GM19438 (cell line): ENCODE results near the gene MRC2.

ENCODE experiments used
- ATAC-seq: cut with Tn5 transposase; IDR thresholded peaks from one replicate; pipeline ENCODE4 v1.9.1; 2021; ENCODE audit warnings: low read depth; ENCODE audit not compliant: unreplicated experiment

Gene MRC2

DNA sequence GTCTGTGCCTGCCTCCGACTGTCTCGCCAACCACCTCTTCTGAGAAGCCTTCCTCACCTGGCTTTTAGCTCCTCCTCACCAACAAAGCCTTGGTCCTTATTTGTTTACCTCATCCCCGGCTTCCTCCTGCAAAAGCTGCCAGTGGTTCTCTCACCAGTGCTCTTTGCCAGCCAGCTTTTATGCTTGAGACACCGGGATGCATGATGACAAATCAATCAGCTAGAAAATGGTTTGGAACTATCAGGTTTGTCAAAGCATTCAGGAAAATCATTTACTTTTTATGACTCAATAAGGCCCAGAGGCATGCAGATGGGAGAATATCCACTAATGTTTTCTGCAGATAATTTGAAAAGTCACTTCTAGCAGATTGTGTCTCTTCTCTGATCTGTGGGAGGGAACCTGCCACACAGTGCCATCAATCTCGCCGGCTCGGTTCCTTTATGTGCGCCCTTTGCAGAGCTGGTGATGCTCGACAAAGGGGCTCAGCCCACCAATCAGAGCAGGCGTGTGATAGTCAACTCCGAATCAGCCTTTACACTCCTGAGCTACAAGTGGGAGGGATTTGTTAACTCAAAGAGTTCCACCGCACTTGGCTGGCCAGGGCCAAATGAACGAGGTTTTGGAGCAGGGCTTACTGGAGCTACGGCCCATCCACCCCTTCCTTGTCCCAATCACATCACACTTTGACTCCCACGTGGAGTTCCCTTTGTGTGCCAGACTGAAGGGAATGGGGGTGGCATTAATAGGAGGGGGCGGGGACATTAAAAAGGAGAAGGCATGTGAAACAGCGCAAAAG lies 85.8 kb downstream of the MRC2 start:
- no peak for ATAC-seq

- ATAC-seq, result no peak
These were observed 86.7 kb downstream of the MRC2 start for GRCh38 chr17:62714016-62714777.

DNA sequence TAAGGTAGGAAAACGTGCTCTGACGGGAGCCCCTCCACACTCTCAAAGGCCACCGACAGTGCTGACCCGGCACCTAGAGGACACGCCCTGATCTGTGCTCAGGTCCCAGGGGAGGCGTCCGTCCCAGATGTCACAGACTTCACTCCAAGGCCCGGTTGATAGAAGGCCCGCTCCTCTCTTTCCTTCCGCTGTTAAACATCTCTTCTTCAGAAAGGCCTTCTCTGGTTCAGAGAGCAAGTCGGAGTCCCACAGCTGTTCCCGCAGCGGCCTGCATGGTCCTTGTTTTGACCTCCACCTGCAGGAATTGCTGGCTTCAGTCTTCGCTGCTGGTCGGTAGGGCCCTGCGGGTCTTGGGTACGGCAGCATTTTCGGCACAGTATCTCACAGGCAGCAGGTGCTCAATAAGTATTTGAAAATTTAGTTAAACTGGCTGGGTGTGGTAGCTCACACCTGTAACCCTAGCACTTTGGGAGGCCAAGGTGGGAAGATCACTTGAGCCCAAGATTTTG lies 88.5 kb downstream of the MRC2 start:
- no peak for ATAC-seq

DNA sequence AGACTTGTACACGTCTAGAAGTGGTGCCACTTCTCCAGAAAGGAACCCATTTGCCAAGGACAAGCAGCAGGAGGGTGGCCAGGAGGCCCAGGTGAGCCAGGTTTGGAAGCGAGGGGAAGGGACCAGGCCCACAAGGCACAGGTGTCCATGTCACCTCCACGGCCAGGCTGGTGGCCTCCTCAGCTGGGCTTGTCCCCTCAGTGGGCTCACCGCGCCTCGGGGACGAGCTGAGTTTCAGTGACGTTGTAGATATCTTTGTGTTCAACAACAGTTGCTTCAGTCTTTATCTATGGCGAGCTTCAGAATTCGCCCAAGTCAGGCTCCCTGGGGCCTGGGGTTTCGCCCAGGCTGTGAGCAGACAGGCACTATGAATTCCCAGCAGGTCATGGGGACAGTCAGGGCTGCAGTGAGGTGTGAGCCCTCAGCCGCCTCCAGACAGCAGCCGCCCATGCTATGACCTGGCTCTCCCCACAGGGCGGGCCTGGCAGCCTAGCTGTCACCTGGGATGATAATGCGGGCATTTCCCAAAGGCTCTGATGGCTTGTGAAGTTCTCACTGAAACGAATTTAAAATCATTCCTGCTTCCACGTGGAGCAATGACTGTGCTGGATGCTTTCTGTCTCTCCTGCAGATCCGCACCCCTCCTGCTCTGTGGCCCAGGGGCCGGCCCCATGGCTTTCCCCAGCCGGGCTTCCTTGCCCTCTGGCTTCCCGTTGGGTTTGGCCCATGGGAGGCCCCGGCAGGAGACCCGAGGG lies 89.5 kb downstream of the MRC2 start:
- no peak for ATAC-seq

DNA sequence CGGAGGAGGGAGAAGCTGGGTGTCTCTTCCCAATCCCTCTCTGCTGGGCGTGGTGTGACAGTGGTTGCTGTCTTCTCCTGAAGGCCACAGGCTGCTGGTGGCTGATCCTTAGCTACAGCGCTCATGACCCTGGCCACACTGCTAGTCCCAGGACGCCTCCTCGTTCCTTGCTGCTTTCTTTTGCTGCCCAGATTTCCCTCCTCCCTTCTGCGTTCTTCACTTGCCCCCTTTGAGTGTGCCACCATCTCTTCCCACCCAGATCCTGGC lies 90.1 kb downstream of the MRC2 start:
- ATAC-seq, result no peak

- no peak for ATAC-seq
These were observed 90.4 kb downstream of the MRC2 start for GRCh38 chr17:62717889-62718288.

DNA sequence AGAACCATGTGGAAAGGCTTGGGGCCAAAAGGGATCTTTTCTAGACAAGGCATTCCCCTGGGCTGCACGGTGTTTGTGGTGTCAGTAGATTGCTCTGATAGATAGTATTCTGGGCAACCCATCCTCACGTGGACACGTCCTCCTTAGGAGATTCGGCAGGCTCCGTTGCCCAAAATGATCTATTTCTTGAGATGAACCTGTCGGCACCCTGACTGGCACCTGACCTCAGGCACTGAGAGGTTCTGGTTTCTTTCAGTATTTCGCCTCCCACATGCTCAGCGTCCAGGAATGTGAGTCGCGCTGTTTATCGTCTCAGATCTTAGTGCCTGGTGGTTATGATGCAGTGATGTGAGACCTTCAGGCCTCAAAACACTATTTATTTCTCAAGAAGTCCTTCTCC lies 91.0 kb downstream of the MRC2 start:
- no peak for ATAC-seq

GRCh38 chr17:62719586-62719985 lies 92.1 kb downstream of the MRC2 start:
- ATAC-seq, result no peak

DNA sequence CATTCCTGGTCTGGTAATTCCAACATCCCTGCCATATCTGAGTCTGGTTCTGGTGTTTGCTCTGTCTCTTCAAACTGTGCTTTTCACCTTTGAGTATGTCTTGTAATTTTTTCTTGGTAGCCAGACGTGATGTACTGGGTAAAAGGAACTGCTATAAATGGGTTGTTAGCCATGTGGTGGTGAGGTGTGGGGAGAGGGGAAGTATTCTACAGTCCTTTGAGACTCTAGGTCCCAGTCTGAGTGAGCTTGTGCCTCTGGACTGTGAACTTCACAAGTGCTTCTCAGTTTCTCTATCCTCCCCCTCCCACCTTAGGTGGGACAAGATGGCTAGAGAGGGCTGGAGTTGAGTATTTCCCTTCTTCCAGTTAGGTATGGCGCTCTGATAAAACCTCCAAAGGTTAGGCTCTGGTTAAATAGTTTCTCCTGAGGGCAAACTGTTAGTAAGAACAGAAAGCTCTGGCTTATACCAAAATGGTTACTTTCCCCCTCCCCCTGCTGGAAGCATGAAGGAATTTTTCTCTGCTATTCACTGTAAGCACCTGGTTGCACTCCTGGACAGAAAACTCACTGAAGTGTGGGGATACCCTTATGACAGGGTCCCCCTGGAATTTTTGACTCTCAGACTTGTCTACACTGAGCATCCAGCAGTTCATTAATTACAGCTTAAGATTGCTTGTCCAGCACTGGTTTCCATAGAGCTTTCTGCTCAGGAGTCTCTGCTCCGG lies 92.8 kb downstream of the MRC2 start:
- no peak for ATAC-seq

DNA sequence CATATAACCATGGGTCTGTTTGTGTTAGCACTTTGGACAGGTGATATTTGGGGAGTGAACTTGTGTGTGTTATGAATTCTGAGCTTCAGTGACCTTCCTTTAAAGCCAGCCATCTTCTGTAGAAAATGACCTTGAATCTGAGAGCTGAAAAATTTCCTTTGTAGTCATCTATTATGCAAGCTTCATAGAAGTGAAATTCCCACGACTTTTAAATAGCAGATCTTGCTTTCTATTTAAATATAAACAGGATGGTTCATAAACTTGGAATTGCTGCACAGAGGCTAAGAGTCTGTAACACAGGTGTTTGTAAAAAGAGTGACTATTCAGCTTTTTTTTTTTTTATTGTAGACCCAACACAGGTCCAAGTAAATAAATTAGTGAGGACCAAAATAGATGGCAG lies 95.2 kb downstream of the MRC2 start:
- no peak for ATAC-seq

- no peak for ATAC-seq
These were observed 96.4 kb downstream of the MRC2 start for GRCh38 chr17:62723842-62724241.

- ATAC-seq, result peak; percentile 97
These were observed 97.1 kb downstream of the MRC2 start for GRCh38 chr17:62724398-62725146.

DNA sequence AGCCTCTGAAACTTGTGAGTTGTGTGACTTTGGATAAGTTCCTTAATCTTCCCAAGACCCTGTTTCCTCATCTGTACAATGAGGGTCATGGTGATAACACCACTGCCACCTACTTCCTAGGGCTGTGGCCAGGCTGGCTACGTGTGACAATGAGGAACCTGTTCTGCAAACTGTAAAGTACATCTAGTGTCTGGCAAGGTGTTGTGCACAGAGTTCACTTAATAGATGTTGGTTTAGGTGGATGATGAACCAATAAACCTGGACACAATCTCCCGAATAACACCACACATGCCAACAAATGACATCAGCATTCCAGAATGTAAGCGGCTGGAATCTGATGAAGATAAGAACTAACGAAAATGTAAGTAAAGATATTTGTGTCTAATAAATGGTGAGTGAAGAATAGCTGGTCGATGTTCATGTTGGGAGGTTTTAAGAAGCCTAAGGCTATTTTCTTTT lies 98.3 kb downstream of the MRC2 start:
- no peak for ATAC-seq

DNA sequence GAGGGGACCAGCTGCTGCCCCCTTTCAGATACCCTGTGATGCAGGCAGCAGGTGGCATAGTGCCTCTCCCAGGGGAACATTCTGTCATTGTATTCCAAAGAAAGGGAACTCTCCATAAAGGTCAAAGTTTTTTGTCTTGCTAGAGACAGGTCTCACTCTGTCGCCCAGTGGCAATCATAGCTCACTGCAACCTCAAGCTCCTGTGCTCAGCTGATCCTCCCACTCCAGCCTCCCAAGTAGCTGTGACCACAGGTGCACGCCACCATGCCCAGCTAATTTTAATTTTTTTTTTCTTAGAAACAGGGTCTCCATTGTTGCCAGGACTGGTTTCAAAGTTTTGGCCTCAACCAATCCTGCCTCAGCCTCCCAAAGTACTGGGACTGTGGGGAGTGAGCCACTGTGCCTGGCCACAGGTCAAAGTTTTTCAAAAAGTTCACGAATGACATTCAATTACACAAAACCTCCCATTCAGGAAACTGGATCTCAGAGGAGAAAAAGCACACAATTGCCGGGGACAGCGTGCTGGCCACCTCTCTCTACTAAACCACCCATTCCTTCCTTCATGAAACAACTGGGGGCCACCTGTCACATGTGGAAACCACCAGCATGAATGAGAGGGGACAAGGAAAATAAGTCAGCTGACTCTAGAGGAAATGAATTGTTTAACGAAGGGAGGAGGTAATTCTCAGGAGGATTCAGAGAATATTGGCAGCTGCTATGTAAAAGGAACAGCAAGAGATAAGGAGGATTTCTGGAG lies 100.6 kb downstream of the MRC2 start:
- ATAC-seq, result no peak

DNA sequence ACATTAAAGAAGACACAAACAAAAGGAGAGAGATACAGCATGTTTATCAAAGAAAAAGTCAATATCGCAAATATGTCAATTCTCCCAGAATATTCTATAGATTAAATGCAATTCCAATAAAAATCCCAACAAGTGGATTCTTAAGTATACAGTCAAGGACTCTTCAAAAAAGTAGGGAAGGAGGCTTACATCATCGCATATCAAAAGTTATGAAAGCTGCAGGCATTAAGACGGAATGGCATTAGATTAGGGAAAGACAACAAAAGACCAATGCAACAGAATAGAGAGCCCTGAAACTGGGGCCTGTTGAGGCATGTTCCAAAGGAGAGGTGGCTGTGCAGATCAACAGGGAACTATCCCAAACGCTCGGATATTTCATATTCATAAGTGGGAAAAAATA lies 104.7 kb downstream of the MRC2 start:
- ATAC-seq, result no peak

DNA sequence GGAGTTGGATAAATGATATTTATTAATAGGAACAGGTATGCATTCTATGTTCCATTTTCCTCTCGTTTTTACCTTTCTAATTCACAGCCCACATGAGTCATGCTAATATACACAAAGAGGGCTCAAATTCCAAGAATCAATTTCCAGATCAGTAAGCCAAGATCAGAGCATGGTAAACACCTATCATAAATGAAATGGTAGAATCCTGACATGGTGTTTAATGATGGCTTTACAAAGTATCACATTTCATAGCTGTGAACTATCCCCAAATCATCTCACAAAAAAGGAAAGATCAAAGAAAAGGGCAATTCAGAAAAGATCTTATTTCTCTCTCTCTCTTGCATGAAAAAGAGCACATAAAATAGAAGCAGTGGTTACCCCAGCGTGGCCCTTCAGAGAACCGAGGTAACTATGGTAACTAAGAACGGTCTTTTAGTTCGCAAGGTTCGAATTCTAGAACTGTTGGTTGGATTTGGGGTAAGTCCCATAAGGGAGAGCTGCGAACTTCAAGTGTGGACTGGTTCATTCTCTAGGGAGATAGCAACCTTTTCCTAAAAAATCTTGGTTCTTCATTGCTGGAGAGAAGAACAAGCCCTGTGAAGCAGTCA lies 107.7 kb downstream of the MRC2 start:
- ATAC-seq, result no peak

- ATAC-seq, result no peak
These were observed 110.0 kb downstream of the MRC2 start for GRCh38 chr17:62737513-62737912.

DNA sequence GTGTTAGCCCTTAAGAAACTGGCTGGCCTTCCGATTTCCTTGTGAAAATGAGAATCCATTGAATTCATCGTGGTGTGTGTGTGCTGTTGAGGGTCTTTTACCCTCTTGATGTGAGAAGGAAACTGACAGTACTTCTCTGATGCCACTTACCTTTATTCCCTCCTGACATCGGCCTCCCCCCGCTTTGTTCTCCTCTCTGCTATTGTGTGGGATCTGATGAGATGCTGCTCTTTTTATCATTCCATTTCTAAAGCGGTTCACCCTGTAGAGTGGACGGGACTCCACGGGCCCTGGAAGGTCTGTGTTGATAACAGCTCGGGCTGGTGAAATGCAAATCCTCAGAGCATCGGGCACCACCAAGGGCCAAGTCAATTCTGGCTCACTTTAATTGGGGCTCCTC lies 110.8 kb downstream of the MRC2 start:
- no peak for ATAC-seq
